Activated gamma-delta T cell treated with anti-CD3 and anti-CD28 coated beads, Interleukin-2, amount 50 U/mL, for 16 hours (primary cell): ENCODE measurements around the gene MUC12.
"Not testable (repeated sequence)": the region's sequence is repeated elsewhere in the genome, so short reads cannot be mapped to it uniquely, and the experiment has no call there.

Experiments used
- DNase-seq: peaks from one replicate; pipeline ENCODE4 v3.0.0-alpha.2; 2020; ENCODE audit warnings: low read depth

Gene MUC12

GRCh38 chr7:100985033-100985797 lies 15.8 kb downstream of the MUC12 start:
- DNase-seq = not testable (repeated sequence)

DNA sequence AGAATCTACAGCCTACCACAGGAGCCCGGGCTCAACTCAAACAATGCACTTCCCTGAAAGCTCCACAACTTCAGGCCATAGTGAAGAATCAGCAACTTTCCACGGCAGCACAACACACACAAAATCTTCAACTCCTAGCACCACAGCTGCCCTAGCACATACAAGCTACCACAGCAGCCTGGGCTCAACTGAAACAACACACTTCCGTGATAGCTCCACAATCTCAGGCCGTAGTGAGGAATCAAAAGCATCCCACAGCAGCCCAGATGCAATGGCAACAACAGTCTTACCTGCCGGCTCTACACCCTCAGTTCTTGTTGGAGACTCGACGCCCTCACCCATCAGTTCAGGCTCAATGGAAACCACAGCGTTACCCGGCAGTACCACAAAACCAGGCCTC lies 22.3 kb downstream of the MUC12 start:
- DNase-seq = no peak

DNA sequence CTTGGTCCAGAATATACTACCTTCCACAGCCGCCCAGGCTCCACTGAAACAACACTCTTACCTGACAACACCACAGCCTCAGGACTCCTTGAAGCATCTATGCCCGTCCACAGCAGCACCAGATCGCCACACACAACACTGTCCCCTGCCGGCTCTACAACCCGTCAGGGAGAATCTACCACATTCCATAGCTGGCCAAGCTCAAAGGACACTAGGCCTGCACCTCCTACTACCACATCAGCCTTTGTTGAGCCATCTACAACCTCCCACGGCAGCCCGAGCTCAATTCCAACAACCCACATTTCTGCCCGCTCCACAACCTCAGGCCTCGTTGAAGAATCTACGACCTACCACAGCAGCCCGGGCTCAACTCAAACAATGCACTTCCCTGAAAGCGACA lies 22.9 kb downstream of the MUC12 start:
- not testable (repeated sequence) for DNase-seq

DNA sequence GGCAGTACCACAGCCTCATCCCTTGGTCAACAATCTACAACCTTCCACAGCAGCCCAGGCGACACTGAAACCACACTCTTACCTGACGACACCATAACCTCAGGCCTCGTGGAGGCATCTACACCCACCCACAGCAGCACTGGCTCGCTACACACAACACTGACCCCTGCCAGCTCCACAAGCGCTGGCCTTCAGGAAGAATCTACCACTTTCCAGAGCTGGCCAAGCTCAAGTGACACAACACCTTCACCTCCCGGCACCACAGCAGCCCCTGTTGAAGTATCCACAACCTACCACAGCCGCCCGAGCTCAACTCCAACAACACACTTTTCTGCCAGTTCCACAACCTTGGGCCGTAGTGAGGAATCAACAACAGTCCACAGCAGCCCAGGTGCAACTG lies 25.3 kb downstream of the MUC12 start:
- not testable (repeated sequence) for DNase-seq

GRCh38 chr7:100998530-100998929 lies 29.2 kb downstream of the MUC12 start:
- DNase-seq = not testable (repeated sequence)

DNA sequence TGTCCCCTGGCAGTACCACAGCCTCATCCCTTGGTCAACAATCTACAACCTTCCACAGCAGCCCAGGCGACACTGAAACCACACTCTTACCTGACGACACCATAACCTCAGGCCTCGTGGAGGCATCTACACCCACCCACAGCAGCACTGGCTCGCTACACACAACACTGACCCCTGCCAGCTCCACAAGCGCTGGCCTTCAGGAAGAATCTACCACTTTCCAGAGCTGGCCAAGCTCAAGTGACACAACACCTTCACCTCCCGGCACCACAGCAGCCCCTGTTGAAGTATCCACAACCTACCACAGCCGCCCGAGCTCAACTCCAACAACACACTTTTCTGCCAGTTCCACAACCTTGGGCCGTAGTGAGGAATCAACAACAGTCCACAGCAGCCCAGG lies 30.0 kb downstream of the MUC12 start:
- not testable (repeated sequence) for DNase-seq

DNA sequence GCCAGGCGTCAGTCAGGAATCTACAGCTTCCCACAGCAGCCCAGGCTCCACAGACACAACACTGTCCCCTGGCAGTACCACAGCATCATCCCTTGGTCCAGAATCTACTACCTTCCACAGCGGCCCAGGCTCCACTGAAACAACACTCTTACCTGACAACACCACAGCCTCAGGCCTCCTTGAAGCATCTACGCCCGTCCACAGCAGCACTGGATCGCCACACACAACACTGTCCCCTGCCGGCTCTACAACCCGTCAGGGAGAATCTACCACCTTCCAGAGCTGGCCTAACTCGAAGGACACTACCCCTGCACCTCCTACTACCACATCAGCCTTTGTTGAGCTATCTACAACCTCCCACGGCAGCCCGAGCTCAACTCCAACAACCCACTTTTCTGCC lies 30.7 kb downstream of the MUC12 start:
- DNase-seq = not testable (repeated sequence)

DNA sequence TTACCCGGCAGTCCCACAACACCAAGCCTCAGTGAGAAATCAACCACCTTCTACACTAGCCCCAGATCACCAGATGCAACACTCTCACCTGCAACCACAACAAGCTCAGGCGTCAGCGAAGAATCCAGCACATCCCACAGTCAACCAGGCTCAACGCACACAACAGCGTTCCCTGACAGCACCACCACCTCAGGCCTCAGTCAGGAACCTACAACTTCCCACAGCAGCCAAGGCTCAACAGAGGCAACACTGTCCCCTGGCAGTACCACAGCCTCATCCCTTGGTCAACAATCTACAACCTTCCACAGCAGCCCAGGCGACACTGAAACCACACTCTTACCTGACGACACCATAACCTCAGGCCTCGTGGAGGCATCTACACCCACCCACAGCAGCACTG lies 33.0 kb downstream of the MUC12 start:
- DNase-seq = not testable (repeated sequence)

DNA sequence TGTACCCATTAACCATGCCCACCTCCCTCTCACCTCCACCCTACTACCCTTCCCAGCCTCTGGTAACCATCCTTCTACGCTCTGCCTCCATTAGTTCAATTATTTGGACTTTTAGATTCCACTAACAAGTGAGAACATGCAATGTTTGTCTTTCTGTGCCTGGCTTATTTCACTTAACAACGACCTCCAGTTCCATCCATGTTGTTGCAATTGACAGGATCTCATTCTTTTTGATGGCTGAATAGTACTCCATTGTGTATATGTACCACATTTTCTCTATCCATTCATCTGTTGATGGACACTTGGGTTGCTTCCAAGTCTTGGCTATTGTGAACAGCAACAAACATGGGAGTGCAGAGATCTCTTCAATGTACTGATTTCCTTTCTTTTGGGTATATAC lies 38.0 kb downstream of the MUC12 start:
- not testable (repeated sequence) for DNase-seq

- no peak for DNase-seq
Measured at GRCh38 chr7:101009629-101010028, 40.3 kb downstream of the MUC12 start.

GRCh38 chr7:101012931-101013330 lies 43.6 kb downstream of the MUC12 start:
- DNase-seq = no peak

GRCh38 chr7:101015626-101016025 lies 46.3 kb downstream of the MUC12 start:
- DNase-seq = no peak

DNA sequence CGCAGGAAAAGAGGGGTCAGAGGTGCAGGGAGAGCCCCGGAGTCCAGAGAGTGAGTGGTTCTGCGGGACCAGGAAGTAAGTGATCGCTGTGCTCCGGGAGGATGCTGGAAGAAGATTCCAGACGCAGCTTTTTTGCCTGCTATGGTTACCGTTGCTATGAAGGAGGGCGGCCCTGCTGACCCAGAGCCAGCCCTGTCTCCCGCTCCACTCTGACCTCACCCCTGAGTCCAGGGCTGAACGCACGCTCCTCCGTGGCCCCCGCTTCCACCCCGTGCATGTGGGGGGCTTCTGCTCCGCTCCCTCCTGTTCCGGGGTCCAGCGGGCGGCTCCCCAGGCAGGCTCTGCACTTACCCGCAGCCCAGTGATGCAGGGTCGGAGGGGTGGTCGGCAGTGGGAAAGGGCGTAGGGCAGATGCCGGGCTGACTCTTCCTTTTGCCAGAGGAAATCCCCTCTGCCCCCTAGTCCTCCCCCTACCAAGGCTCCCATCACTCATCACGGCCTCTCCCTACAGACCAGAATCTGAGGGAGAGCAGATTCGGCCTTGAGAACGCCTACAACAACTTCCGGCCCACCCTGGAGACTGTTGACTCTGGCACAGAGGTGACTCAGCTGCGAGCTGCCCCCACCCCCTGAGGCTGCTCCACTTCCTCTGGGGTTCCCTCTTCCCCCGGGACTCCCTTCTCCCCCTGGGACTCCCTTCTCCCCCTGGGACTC lies 47.9 kb downstream of the MUC12 start:
- peak; percentile 52 for DNase-seq

DNA sequence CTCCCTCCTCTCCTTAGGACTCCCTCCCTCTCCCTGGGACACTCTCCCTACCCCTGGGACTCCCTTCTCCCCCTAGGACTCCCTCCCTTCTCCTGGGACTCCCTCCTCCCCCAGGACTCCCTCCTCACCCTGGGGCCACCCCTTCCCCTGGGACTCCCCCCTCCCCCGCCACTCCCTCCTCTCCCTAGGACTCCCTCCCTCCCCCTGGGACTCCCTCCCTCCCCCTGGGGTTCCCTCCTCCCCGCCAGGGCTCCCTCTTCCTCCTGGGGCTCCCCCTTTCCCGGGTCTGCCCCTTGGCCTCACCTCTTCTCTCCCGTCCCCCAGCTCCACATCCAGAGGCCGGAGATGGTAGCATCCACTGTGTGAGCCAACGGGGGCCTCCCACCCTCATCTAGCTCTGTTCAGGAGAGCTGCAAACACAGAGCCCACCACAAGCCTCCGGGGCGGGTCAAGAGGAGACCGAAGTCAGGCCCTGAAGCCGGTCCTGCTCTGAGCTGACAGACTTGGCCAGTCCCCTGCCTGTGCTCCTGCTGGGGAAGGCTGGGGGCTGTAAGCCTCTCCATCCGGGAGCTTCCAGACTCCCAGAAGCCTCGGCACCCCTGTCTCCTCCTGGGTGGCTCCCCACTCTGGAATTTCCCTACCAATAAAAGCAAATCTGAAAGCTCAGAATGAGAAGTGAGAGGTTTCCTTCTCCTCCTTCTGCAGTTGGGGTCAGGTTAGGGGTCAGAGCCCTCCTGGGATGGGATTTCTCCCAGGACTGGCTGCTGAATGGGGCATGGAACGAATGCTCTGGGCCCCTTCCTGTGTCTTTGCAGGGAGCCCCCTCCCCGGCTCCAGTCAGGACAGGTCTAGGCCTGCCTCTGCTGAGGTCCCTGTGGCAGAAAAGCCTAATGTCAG lies 49.2 kb downstream of the MUC12 start:
- no peak for DNase-seq

- no peak for DNase-seq
Measured at GRCh38 chr7:101020444-101020843, 51.1 kb downstream of the MUC12 start.

DNA sequence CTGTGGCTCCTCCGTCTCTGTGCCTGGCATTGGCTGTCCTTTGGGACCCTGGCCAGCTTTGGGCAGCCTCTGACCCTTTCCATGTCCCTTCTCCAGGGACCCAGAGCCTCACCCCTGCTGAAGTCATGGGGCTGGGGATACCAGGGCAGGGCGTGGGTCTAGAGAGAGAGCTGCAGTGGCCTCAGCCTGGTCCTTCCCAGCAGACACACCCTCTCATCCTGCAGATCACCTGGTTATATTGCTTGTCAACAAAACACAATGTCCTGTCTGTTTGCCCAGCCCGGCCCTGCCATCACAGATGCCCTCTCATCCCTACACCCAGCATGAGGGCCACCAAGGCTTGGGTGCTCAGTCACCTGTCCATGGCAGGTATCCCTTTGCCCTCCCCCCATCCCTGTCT lies 52.3 kb downstream of the MUC12 start:
- DNase-seq = no peak

- no peak for DNase-seq
Measured at GRCh38 chr7:101023839-101024238, 54.5 kb downstream of the MUC12 start.

- no peak for DNase-seq
Measured at GRCh38 chr7:101031082-101031481, 61.7 kb downstream of the MUC12 start.

DNA sequence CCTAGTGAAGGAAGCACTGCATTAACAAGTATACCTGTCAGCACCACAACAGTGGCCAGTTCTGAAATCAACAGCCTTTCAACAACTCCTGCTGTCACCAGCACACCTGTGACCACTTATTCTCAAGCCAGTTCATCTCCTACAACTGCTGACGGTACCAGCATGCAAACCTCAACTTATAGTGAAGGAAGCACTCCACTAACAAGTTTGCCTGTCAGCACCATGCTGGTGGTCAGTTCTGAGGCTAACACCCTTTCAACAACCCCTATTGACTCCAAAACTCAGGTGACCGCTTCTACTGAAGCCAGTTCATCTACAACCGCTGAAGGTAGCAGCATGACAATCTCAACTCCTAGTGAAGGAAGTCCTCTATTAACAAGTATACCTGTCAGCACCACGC lies 66.6 kb downstream of the MUC12 start:
- no peak for DNase-seq

DNA sequence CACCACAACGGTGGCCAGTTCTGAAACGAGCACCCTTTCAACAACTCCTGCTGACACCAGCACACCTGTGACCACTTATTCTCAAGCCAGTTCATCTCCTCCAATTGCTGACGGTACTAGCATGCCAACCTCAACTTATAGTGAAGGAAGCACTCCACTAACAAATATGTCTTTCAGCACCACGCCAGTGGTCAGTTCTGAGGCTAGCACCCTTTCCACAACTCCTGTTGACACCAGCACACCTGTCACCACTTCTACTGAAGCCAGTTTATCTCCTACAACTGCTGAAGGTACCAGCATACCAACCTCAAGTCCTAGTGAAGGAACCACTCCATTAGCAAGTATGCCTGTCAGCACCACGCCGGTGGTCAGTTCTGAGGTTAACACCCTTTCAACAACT lies 71.9 kb downstream of the MUC12 start:
- not testable (repeated sequence) for DNase-seq

DNA sequence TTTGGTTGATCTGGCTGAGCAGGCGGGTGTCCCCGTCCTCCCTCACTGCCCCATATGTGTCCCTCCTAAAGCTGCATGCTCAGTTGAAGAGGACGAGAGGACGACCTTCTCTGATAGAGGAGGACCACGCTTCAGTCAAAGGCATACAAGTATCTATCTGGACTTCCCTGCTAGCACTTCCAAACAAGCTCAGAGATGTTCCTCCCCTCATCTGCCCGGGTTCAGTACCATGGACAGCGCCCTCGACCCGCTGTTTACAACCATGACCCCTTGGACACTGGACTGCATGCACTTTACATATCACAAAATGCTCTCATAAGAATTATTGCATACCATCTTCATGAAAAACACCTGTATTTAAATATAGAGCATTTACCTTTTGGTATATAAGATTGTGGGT lies 89.0 kb downstream of the MUC12 start:
- DNase-seq = peak; percentile 8

DNA sequence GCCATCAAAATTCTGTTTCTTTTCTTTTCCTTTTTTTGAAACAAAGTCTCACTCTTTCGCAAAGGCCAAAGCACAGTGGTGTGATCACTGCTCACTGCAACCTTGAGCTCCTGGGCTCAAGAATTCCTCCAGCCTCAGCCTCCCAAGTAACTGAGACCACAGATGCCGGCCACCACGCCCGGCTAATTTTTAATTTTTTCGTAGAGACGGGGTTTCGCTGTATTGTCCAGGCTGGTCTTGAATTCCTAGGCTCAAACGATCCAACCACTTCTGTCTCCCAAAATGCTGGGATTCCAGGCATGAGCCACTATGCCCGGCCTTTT lies 90.2 kb downstream of the MUC12 start:
- DNase-seq = no peak

DNA sequence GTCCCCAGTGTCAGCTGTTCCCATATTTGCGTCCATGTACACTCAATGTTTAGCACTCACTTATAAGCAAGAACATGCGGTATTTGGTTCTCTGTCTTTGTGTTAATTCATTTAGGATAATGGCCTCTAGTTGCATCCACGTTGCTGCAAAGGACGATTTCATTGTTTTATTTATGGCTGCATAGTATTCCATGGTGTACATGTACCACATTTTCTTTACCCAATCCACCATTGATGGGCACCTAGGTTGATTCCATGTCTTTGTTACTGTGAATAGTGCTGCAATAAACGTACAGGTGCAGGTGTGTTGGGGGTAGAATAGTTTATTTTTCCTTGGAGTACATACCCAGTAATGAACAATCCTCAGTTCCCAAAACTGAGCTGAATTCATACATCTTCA lies 91.6 kb downstream of the MUC12 start:
- DNase-seq = no peak
